ENCODE results near the gene GTPBP8.

- TF ChIP-seq CTCF (IDR thresholded peaks at IDR 0.05) = no peak
- TF ChIP-seq POLR2A (IDR thresholded peaks at IDR 0.05; ENCODE audit: low read depth) = no peak
- TF ChIP-seq POLR2AphosphoS5 (IDR thresholded peaks at IDR 0.05) = no peak
Measured at GRCh38 chr3:112965656-112966055, 25.1 kb upstream of the GTPBP8 start.
